Endothelial cell of umbilical vein (primary cell): Measurements from ENCODE around the gene NKIRAS1. TPM values are rescaled to one million over a fixed set of nuclear protein-coding genes. Genes with fewer than 3 reads are reported as not detected.

Experiments
- BruUV-seq: library from RNA; stranded (reverse); fragments of 400-500 nt; replicated peaks from 2 replicates; lab custom pipeline; 2021; lab: Mats Ljungman, UMichigan
- CTCF ChIA-PET: fragments of 300-600, 350-600 bp; sonication (Branson Sonifier 250); formaldehyde crosslinking; loops from one replicate; lab custom pipeline; 2021; ENCODE audit warnings: antibody characterized with exemption, inconsistent platforms; lab: Charles Lee
- POLR2A ChIA-PET: fragments of 300-600, 350-600 bp; sonication (Branson Sonifier 250); formaldehyde crosslinking; loops from one replicate; lab custom pipeline; 2021; ENCODE audit warnings: antibody characterized with exemption, inconsistent platforms; lab: Charles Lee
- DNase-seq: peaks from one replicate; pipeline ENCODE4 v3.0.0-alpha.2; 2011; ENCODE audit warnings: low read depth, low spot score
- FAIRE-seq: peaks from 2 replicates; lab custom pipeline; 2011; peaks lifted over from hg19 to GRCh38; lab: Jason Lieb, UNC
- H2AFZ ChIP-seq: 2 replicates; pipeline ENCODE4 v1.6.0; 2012; ENCODE audit warnings: low read depth, low read length, control low read depth, inconsistent platforms
- H3K27ac ChIP-seq: 2 replicates; pipeline ENCODE4 v1.5.1; 2011; ENCODE audit warnings: low read depth, mild to moderate bottlenecking, control low read depth, low read length, moderate library complexity; ENCODE audit not compliant: insufficient read depth
- H3K27me3 ChIP-seq, 2 experiments: 2 replicates each; pipeline versions ENCODE4 v1.6.0 to v1.6.1; 2011; ENCODE audit warnings: low read length in 2 of 2, mixed read lengths in 1 of 2; ENCODE audit not compliant: control insufficient read depth in 2 of 2, insufficient read depth in 2 of 2
- H3K36me3 ChIP-seq, 2 experiments: 2 replicates in 1 of 2; 3 replicates in 1 of 2; pipeline ENCODE4 v1.5.1; 2011; ENCODE audit warnings: low read length in 2 of 2, mild to moderate bottlenecking in 1 of 2, moderate library complexity in 1 of 2; ENCODE audit not compliant: control insufficient read depth in 2 of 2, insufficient read depth in 2 of 2; ENCODE audit errors: extremely low read depth in 1 of 2
- H3K4me1 ChIP-seq: 3 replicates; pipeline ENCODE4 v1.5.1; 2011; ENCODE audit warnings: mild to moderate bottlenecking, low read length; ENCODE audit not compliant: control insufficient read depth, insufficient read depth; ENCODE audit errors: extremely low read depth
- H3K4me2 ChIP-seq: 2 replicates; pipeline ENCODE4 v1.6.1; 2011; ENCODE audit warnings: low read length, control low read depth, mixed read lengths; ENCODE audit not compliant: insufficient read depth
- H3K4me3 ChIP-seq, 3 experiments: fragments of 200-600 bp in 1 of 3; sonication (generic), shearing (Covaris generic) in 1 of 3; replicated peaks in 1 of 3; 2 replicates each; pipeline ENCODE4 v1.5.1; 2011 to 2016; ENCODE audit warnings: control low read depth in 3 of 3, low read length in 3 of 3, mild to moderate bottlenecking in 2 of 3, inconsistent platforms in 1 of 3, low read depth in 1 of 3, moderate library complexity in 1 of 3; ENCODE audit not compliant: insufficient read depth in 1 of 3
- H3K79me2 ChIP-seq: 2 replicates; pipeline ENCODE4 v1.6.0; 2012; ENCODE audit warnings: low read length, inconsistent platforms; ENCODE audit not compliant: control insufficient read depth, insufficient read depth
- H3K9ac ChIP-seq: replicated peaks from 2 replicates; pipeline ENCODE3; 2011; ENCODE audit warnings: low read length, control low read depth; ENCODE audit not compliant: insufficient read depth; ENCODE audit errors: extremely low read depth
- H3K9me1 ChIP-seq: replicated peaks from 3 replicates; pipeline ENCODE4 v1.6.0; 2011; ENCODE audit warnings: mild to moderate bottlenecking, low read length; ENCODE audit not compliant: control insufficient read depth, insufficient read depth; ENCODE audit errors: extremely low read depth
- H3K9me3 ChIP-seq: replicated peaks from 2 replicates; pipeline ENCODE4 v1.5.1; 2012; ENCODE audit warnings: low read length, inconsistent platforms; ENCODE audit not compliant: control insufficient read depth, insufficient read depth
- H4K20me1 ChIP-seq: replicated peaks from 2 replicates; pipeline ENCODE3; 2011; ENCODE audit warnings: mild to moderate bottlenecking, low read length; ENCODE audit not compliant: control insufficient read depth, insufficient read depth; ENCODE audit errors: extremely low read depth
- EZH2 ChIP-seq: IDR thresholded peaks from 2 replicates; pipeline ENCODE4 v1.6.1; 2012; ENCODE audit warnings: borderline replicate concordance, low read depth, mild to moderate bottlenecking, moderate library complexity, low read length, inconsistent platforms; ENCODE audit not compliant: severe bottlenecking
- FOS ChIP-seq: IDR thresholded peaks from 2 replicates; pipeline ENCODE4 v1.6.1; 2011; ENCODE audit warnings: mild to moderate bottlenecking, low read length, moderate library complexity, borderline replicate concordance; ENCODE audit not compliant: insufficient read depth
- GATA2 ChIP-seq: IDR thresholded peaks from 2 replicates; pipeline ENCODE4 v1.7.0; 2011; ENCODE audit warnings: low read depth, mild to moderate bottlenecking, moderate library complexity, mixed read lengths, low read length; ENCODE audit not compliant: insufficient read length, insufficient read depth
- JUN ChIP-seq: IDR thresholded peaks from 2 replicates; pipeline ENCODE4 v1.6.1; 2011; ENCODE audit warnings: borderline replicate concordance, low read depth; ENCODE audit not compliant: insufficient read length, insufficient read depth
- MYC ChIP-seq: IDR thresholded peaks from one replicate; pipeline ENCODE4 v1.6.1; 2011; ENCODE audit warnings: mild to moderate bottlenecking, low read depth, low read length
- POLR2A ChIP-seq: IDR thresholded peaks from 2 replicates; pipeline ENCODE4 v1.6.1; 2012; ENCODE audit warnings: low read depth, mild to moderate bottlenecking, control low read depth, low read length
- POLR2AphosphoS5 ChIP-seq: IDR thresholded peaks from 2 replicates; pipeline ENCODE4 v1.6.1; 2012; ENCODE audit warnings: low read depth, mild to moderate bottlenecking, control low read depth, low read length, moderate library complexity; ENCODE audit not compliant: insufficient read depth
- dilution Hi-C: fragments of 300-500 bp; cut with MboI; formaldehyde crosslinking; loops from one replicate; pipeline ENCODE4 v1.15.0; 2019; ENCODE audit warnings: low sequenced_read_pairs; ENCODE audit not compliant: extremely low pct_ligation_motif_present
- intact Hi-C: fragments of 100-400 bp; cut with micrococcal nuclease; formaldehyde crosslinking; loops from one replicate; pipeline ENCODE4 v1.10.0; 2022
- polyA plus RNA-seq, 4 experiments: library from polyadenylated mRNA; depleted of rRNA in 3 of 4; stranded (reverse) in 3 of 4; unstranded in 1 of 4; fragments of >200 nt; gene quantifications; 2 replicates each; pipeline versions ENCODE4 v1.2.1 to v1.2.3, GENCODE V29; 2011 to 2012; ENCODE audit warnings: missing spikeins in 1 of 4
- total RNA-seq: library from RNA; stranded (reverse); gene quantifications from 2 replicates; pipeline ENCODE4 v1.2.3, GENCODE V29; 2021
- TF ChIP-seq, protein P1 (sequence below): IDR thresholded peaks from 2 replicates; pipeline ENCODE4 v1.6.1; 2011; ENCODE audit not compliant: insufficient read depth, insufficient read length
- TF ChIP-seq, protein P2 (sequence below), 2 donors: IDR thresholded peaks; 1 replicate in 1 of 2; 2 replicates in 1 of 2; pipeline ENCODE4 v1.5.1; 2011; ENCODE audit warnings: low read length in 2 of 2, mild to moderate bottlenecking in 2 of 2, moderate library complexity in 2 of 2, control low read depth in 1 of 2, inconsistent platforms in 1 of 2, low read depth in 1 of 2; ENCODE audit not compliant: insufficient read depth in 1 of 2; ENCODE audit errors: extremely low read depth in 1 of 2

NKIRAS1 gene
- total and polyA plus RNA-seq, 2 donors (not counting 3 experiments of a cell fraction or from before 2014, with no cell fraction given) = 2.2 to 2.9 TPM

DNA sequence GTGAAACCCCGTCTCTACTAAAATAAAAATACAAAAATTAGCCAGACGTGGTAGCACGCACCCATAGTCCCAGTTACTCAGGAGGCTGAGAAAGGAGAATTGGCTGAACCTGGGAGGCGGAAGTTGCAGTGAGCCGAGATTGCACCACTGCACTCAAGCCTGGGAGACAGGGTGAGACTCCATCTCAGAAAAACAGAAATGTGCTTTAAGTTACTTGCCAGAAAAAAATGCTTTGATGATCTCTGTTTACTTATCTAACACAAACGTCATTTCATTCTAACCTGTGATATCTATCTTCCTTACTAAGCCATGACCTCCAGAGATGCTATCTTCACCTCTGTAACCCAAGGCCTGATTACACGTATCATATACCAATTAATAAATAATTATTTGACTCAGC lies 7.4 kb downstream of the NKIRAS1 start:
- Histone ChIP-seq H3K4me2 (no peak overlapping the region), H3K9ac (no peak overlapping the region), H2AFZ (no peak overlapping the region), H3K9me3 (no peaks in the 10 kb centered on the region), H3K9me1 (no peaks in the 10 kb centered on the region), H3K27ac (no peak overlapping the region), H3K36me3 (peaks cover 0 to under 1% of the 10 kb centered on the region in 2 experiments), H3K4me1 (no peaks in the 10 kb centered on the region), H4K20me1 (no peaks in the 10 kb centered on the region), H3K27me3 (no peaks in the 10 kb centered on the region), H3K4me3 (no peak overlapping the region), H3K79me2 (no peaks in the 10 kb centered on the region)
- TF ChIP-seq, protein P1, sequence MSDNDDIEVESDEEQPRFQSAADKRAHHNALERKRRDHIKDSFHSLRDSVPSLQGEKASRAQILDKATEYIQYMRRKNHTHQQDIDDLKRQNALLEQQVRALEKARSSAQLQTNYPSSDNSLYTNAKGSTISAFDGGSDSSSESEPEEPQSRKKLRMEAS = no peak
- TF ChIP-seq MYC = no peak
- no peak for TF ChIP-seq POLR2AphosphoS5
- no peak for TF ChIP-seq POLR2A
- TF ChIP-seq FOS = no peak
- TF ChIP-seq GATA2 = no peak
- TF ChIP-seq, protein P2, sequence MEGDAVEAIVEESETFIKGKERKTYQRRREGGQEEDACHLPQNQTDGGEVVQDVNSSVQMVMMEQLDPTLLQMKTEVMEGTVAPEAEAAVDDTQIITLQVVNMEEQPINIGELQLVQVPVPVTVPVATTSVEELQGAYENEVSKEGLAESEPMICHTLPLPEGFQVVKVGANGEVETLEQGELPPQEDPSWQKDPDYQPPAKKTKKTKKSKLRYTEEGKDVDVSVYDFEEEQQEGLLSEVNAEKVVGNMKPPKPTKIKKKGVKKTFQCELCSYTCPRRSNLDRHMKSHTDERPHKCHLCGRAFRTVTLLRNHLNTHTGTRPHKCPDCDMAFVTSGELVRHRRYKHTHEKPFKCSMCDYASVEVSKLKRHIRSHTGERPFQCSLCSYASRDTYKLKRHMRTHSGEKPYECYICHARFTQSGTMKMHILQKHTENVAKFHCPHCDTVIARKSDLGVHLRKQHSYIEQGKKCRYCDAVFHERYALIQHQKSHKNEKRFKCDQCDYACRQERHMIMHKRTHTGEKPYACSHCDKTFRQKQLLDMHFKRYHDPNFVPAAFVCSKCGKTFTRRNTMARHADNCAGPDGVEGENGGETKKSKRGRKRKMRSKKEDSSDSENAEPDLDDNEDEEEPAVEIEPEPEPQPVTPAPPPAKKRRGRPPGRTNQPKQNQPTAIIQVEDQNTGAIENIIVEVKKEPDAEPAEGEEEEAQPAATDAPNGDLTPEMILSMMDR (IDR thresholded peaks at IDR 0.05; ENCODE audit: extremely low read depth in 1 of 2, insufficient read depth in 1 of 2, low read depth in 1 of 2, low read length in 2 of 2) = no peak
- TF ChIP-seq JUN = no peak
- TF ChIP-seq EZH2 = no peak
- DNase-seq (no peak), FAIRE-seq (no peak)
- dilution Hi-C loops = no loop called here
- intact Hi-C loops = no loop called here
- ChIA-PET CTCF (no interaction called here), POLR2A (no interaction called here)
- no TSS peak for BruUV-seq
